Heart left ventricle (tissue), 13 donors: Measurements from ENCODE around the gene GRPEL2.

Experiments
- CTCF ChIP-seq, 12 donors: fragments of 200-600 bp; sonication (generic) in 4 of 12; IDR thresholded peaks; one replicate each; pipeline versions ENCODE4 v1.5.0 to v1.8.0; 2018 to 2022; ENCODE audit warnings: antibody characterized with exemption in 12 of 12, mild to moderate bottlenecking in 5 of 12
- POLR2A ChIP-seq, 2 donors: fragments of 450-650 bp; IDR thresholded peaks; one replicate each; pipeline ENCODE4 v1.6.1; 2017; ENCODE audit warnings: antibody characterized with exemption in 2 of 2, mild to moderate bottlenecking in 2 of 2, moderate library complexity in 2 of 2
- donor health status: ischemic (EF 13 %, LVEDD 7.1; RV severe dilation, severe dysfunction).
- donor health status: DM: no; HTN: yes; CAD: no.
- donor health status: DM: no; HTN: no; CAD: no.
- donor health status: ischemic (EF 25% LVEDD 6.9; RV normal size, moderate dysfunction).
- donor health status: ischemic (EF 25% LVEDD 5.7; RV mildly dilated, moderate dysfunction).
- donor health status: ischemic (EF 35%, LVEDD 5.7; RV mildly dilated, moderate dysfunction).
- donor health status: nonischemic (EF 11% LVEDD 7.7; RV severe dilation, severe dysfunction).
- donor health status: DM: yes; HTN: yes; CAD: no.
- donor health status: PGD.
- donor health status: ischemic (EF 29% LVEDD 5.4; RV normal size, mild dysfunction).
- donor health status: nonischemic (EF 23%, LVEDD 6.1; RV moderate dilation, normal function).

GRCh38 chr5:149356391-149356790 is 11.1 kb downstream of the GRPEL2 start:
- TF ChIP-seq CTCF (IDR thresholded peaks at IDR 0.05) (no peak), POLR2A (IDR thresholded peaks at IDR 0.05) (no peak)
